ENCODE data around the gene ZNF597.
"Not testable (repeated sequence)": the region's sequence is repeated elsewhere in the genome, so short reads cannot be mapped to it uniquely, and the experiment has no call there.

The ZNF597 gene

DNA sequence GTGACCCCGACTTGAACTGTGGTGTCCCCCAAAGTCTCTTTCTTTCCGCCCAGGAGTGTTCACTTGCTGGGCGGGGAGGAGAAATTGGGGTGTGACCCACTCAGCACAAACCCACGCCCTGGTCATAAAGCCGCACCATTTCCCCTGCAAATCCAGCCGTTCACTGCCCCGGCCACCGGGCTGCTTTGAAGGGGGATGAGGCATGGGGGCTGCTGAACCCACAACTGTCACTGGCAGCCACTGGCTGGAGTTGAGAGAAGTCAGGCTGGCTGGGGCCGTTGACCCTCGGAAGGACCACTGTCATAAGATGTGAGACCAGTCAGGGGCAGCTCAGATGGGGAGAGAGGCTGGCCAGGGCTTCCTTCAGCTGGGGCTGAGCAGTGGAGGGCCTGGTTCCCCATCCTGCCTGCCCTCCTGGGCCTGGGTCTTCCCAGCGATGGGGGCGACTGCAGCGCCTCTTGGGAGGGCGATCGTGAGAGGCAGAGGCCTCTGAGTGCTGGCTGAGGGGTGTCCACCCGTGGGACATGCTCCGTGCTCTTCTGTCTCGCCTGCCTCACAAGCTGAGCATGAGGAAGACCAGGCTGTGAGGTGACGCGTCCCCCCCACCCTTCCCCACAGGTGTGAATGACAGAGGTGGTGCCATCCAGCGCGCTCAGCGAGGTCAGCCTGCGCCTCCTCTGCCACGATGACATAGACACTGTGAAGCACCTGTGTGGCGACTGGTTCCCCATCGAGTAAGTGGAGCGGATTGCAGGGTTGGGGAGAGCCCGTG lies 32.5 kb upstream of the ZNF597 start:
- DNase-seq (ENCODE audit: low spot score), result no peak

DNA sequence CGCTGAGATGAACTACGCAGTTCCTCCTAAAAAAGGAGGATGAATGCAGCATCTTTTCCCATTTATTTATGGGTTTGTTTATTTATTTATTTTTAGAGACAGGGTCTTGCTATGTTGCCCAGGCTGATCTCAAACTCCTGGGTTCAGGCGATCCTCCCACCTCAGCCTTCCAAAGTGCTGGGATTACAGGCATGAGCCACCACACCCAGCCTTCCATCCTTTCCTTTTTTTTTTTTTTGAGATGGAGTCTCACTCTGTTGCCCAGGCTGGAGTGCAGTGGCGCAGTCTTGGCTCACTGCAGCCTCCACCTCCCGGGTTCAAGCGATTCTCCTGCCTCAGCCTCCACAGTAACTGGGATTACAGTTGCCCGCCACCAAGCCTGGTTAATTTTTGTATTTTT lies 31.6 kb upstream of the ZNF597 start:
- not testable (repeated sequence) for DNase-seq (ENCODE audit: low spot score)

DNA sequence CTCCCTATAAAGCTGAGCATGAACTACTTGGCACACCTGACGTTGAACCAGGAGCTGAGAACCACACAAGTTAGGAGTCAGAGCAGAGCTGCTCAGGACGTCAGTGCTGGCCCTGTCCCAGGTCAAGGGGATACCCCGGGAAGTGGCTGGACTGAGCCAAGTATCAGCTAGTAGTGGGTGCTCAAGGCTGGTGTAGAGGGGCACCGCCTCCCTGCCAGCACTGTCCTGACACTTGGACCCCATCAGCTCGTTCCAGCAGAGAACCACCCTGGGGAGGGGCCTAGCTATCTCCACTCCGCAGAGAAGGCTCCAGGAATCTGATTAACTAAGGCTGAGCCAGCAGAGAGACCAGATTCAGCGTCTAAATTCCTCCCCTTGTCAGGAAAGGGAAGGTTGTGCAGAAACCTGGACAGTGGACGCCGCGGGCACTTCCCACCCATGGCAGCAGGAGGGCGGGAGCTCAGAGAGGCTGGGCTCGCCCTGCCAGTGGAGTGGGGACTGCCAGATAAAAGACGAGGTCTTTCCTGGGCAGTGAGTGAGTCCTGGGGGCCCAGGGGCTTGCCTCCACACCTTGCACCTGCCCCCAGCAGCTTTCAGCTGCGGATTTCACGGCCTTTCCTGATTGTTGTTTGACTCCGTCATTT lies 31.0 kb upstream of the ZNF597 start:
- no peak for DNase-seq (ENCODE audit: low spot score)

DNA sequence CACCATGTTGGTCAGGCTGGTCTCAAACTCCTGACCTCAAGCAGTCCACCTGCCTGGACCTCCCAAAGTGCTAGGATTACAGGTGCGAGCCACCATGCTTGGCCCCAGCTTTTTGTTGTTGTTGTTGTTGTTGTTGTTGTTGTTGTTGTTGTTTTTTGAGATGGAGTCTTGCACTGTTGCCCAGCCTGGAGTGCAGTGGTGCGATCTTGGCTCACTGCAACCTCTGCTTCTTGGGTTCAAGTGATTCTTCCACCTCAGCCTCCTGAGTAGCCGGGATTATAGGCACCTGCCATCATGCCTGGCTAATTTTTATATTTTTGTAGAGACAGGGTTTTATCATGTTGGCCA lies 30.3 kb upstream of the ZNF597 start:
- not testable (repeated sequence) for DNase-seq (ENCODE audit: low spot score)

DNA sequence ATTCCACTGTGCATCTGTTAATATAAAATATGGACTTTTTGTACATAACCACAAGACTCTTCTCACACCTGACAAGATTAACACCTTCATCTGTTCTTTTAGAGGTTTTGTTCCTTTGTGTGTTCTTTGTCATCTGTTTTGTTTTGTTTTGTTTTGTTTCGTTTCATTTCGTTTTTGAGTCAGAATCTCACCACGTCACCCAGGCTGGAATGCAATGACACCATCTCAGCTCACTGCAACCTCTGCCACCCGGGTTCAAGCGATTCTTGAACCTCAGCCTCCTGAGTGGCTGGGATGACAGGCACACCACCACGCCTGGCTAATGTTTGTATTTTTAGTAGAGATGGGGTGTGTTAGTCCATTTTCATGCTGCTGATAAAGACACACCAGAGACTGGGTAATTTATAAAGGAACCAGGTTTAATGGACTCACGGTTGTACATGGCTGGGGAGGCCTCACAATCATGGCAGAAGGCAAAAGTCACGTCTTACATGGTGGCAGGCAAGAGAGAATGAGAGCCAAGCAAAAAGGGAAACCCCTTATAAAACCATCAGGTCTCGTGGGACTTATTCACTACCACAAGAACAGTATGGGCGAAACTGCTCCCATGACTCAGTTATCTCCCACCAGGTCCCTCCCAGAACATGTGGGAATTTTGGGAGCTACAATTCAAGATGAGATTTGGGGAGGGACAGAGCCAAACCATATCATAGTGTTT lies 29.7 kb upstream of the ZNF597 start:
- DNase-seq (ENCODE audit: low spot score), result no peak

DNA sequence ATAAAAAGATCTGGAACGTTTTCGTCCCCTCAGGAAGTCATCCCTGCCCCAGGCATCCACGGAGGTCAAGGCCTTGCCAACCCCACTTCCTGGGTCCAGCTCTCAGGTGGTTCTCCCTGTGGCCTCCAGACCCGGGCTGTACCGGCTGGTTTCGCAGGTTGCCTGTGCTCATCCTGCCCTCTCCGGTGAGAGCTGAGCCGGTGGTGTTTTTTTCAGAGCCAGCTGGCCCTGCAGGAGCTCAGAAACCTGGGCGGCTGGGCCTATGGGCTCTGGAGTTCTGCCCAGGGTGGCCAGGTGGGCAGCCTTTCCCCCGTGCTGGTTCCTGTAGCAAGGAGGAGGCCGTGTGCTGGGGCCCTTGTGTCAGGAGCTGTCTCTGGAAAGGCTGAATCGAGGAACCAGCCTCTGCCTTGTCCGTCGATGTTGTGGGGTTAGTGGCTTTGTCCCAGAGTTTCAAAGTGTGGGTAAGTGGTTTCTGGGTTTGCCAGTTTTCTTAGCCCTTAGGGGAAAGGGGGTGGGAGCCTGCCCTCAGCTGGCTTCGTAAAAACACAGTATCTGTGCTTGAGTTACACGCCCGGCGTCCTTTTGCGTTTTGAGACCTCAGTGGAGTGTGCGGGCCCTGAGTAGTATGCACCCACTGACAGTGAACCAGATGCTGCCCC lies 28.3 kb upstream of the ZNF597 start:
- no peak for DNase-seq (ENCODE audit: low spot score)

DNA sequence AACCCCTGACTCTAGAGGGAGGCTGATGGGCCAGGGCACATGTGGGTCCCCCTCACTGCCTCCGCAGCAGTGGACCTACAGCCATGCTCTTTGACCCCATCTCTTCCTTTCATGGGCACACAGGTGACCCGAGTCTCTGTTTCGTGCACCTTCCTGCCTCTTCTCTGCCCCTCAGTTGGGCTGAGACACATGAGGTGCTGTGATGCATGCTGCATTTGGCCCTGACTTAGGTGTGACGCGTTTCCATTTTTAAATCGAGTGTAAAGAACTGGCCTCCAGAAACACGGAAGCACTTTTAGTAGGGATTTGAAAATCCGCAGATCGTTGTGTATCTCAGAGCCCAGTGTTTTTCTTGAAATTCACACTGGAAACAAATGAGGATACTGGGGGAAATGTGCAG lies 27.4 kb upstream of the ZNF597 start:
- DNase-seq (ENCODE audit: low spot score), result no peak

DNA sequence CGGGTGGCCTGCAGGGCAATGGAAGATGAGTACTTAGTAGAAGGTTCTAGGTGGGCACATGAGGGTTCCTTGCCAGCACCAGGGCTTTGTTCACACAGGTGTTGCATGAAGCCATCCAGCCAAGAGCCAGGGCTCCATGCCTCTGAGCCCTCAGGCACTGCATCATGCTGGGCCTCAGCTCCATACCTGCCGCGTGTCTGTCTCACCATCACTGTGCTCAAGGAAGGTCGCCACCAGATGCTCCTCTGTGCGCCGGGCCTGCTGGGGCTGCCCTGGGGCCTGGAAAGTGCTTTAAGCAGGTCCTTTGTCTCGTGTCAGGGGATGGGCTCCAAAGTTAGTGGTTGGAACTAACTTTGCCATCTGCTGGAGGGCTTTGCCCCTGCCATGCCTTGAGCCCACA lies 26.4 kb upstream of the ZNF597 start:
- DNase-seq (ENCODE audit: low spot score), result no peak

DNA sequence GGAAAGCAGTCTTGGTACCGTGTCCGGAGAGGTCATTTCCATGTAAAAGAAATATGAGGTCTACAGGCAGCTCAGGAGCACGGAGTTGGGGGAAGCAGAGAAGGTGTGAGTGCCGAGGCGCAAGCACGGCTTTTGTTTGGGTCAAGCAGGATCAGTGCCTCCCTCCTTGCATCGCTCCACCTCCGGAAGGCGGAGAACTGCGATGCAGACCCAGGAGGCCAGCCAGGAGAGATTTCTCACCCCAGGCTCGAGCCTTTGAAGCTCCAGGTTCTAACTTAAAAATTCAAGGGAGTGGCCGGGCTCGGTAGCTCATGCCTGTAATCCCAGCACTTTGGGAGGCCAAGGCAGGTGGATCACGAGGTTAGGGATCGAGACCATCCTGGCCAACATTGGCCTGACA lies 25.2 kb upstream of the ZNF597 start:
- no peak for DNase-seq (ENCODE audit: low spot score)

DNA sequence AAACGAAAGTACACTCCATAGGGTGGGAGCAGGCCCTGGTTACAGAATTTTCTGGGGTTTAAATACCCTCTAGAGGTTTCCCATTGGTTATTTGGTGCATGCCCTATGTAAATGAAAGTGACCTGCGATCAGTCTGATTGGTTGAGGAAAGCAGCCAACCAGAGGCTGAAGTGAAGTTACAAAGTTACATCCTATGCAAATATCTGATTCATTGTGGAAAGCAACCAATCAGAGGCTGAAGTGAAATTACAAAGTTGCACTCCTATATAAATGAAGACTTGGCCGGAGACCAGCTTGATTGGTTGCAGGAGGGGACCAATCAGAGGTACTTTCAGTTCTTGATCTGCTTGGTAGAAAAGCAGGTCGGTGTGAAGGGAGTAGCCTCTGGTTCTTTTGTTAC lies 24.6 kb upstream of the ZNF597 start:
- DNase-seq (ENCODE audit: low spot score), result no peak

DNA sequence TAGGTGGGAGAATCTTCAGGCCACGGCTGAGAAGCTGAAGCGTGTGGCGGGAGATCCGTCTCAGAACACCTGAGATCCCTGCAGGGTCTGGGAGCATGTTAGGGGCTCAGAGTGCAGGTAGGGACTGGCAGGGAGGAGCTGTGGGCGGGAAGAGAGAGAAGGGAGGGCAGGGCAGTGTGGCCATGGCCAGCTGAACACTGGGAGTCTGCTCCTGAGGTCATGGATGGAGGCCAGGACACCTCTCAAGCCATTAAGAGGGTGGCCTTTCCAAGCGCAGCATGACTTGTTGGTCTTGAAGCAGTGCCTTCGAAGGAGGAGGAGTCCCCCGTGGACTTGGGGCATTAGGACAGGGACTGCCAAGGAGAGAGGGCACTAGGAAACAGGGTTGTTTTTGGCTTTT lies 23.9 kb upstream of the ZNF597 start:
- DNase-seq (ENCODE audit: low spot score), result no peak

DNA sequence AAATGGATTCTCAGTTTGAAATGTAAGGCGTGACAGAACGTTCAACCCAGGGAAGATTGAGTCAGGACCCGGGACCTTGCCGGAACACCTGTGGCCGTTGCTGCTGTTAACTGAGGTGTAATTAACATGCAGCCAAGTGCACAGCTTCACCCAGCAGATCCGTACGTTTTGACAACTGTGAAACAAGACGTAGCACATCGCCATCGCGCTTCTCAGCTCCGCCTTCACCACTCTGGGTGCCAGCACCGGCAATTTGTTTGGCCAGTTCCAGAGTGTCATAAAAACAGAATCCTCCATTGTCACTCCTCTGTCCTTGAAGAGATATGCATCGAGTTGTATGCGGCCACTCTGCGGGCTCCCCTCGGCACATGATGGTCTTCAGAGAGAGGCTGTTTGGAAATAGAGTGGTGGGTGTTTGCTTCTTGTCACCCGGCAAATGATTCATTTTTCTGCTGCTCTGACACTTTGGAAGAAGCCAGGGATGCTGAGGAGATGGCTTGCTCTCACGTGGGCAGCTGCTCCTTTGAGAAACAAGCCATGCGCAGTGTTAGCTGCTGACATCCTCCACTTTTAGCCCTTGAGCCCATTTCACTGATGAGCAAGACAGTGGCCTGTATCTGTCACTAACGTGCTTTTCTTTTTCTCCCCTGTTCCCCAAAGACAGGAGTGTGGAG lies 22.7 kb upstream of the ZNF597 start:
- no peak for DNase-seq (ENCODE audit: low spot score)

DNA sequence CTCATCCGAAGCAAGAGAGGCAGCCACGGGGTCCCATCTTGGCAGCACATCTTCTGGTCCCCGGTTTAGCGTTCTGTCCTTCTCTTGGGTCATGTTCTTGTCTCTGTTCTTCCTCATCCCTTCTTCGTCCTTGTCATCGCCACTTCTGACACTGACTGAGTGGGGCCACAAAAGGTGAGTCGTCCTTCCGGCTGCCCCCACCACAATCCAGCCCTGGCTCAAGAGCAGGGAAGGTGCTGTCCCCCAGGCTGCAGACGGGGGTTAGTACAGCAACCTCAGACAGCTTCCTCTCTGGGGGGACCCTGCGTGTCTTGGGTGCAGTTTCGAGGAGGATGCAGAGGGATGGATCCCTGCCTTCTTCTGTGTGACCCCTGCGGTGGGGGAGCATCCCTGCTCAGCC lies 22.0 kb upstream of the ZNF597 start:
- DNase-seq (ENCODE audit: low spot score), result no peak

DNA sequence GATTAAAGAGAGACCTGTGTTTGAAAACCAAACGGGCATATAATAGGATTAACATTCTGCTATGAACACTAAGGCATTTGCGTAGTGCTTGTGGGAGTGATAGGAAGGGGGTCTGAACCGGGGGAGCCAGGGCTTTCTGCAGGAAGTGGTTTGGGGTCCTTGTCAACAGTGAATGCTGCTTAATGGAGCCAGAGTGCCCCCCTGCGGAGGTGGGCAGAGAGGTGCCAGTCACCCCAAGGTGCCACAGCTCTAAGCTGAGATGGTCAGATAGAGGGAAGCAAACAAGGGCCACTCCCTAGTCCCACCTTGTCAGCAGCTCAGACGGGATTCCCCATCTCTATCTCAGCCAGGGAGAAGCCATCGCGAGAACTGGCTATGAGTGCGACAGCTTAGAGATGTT lies 17.8 kb upstream of the ZNF597 start:
- no peak for DNase-seq (ENCODE audit: low spot score)

DNA sequence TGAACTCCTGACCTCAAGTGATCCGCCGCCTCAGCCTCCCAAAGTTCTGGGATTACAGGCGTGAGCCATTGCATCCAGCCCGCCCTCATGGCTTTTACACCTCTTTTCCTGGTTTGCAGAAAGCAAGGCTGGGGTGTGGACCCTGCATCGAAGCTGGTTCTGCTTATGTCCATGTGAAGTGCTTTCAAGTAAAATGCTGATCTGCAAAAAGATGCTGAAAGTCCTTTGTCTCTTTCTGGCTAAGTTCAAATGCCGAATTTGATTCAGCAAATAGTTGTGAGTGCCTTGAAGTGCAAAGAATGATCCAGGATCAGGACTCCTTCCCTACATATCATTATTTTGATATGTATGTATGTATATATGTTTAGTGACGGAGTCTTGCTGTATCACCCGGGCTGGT lies 17.3 kb upstream of the ZNF597 start:
- DNase-seq (ENCODE audit: low spot score), result no peak

DNA sequence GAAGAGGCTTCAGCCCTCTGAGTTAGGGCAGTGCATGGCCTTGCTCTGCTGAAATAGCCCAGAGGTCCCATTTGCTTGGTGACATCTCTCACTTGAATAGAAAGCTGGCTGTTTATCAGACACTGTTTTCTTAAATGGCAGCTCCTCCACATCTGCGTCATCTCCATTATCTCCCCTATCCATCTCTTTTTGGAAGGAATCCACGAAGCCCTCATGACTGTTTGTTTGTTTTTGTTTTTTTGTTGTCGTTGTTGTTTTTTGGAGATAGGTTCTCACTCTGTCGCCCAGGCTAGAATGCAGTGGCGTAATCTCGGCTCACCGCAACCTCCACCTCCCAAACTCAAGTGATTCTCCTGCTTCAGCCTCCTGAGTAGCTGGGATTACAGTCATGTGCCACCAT lies 16.8 kb upstream of the ZNF597 start:
- no peak for DNase-seq (ENCODE audit: low spot score)

DNA sequence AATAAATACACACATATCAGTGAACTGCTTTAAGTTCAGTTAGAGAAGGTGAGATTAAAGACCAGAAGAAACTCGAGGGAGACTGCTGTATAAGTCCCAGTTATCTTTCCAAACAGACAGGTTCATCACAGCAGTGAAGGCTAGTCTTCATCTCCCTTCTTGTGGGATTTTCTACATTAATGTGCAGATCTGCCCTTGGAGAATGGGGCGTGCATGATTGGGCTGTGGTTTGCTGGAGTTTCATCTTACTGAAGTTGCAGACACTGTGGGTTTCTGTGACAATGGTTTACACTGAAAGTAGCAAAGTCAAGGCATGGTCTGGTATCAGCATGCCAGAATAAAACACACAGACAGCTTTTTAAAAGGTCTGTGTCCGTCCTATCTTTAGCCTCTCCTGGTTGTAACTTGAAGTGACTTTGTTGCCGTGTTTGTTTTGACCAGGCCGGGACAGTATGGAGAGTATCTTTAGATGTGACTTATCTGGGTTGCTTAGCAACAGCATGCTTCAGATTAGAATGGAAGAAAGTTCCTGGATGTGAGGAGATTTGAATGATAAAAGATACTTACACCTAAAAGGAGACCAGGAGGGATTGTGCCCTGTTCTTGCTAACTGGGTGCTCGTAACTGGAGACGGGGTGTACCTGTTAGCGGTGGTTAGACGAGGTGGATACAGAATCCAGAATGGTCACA lies 16.2 kb upstream of the ZNF597 start:
- DNase-seq (ENCODE audit: low spot score), result no peak

DNA sequence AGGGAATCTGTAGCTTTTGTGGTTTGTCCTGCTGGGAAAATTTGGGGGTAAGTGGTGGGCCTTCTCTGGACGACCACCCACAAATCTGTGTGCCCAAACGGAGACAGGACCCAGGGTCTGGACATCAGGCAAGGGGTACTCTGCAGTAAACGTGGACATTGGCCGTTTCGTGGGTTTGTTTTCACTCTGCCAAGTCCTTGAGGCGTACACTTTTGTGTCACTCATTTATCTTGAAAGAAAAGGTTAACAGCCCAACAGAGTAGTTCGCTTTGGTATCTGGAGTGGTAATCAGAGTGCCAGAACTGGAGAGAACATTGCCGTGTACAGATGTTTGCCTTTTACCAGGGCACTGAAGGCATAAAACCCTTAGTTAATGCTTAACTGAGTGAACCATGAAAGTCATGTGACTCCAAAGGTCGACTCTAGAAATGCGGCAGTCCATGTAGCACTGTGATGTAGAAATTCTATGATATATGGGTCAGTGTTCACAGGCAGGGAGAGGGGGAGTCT lies 15.6 kb upstream of the ZNF597 start:
- DNase-seq (ENCODE audit: low spot score), result no peak

DNA sequence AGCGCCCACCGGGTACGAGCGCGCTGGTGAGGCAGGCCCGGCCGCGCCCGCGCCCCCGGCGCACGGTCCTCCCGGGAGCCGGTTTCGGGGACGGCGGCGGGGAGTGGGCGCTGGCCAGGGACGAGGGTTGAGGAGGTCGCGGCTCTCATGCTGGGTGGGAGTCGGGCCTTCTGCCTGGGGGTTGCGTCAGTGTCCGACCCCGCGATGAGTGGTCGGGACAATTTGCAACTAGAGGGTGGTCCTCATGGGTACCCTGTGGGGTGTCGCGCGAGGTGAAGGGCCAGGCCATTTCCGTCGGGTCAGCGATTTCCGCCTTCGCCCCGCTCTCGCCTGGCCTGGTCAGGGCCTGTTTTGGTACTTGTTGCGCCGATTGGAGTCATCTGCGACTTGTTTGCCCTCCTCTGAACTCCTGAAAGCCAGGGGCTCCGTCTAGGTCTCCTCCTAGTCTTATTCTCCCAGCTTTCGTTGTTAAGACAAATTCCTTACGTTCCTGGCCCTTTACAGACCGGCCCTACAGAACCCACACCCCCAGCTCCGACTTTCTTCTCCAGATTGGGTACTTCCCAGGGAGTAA lies 15.1 kb upstream of the ZNF597 start:
- DNase-seq (ENCODE audit: low spot score), result peak; percentile 65

DNA sequence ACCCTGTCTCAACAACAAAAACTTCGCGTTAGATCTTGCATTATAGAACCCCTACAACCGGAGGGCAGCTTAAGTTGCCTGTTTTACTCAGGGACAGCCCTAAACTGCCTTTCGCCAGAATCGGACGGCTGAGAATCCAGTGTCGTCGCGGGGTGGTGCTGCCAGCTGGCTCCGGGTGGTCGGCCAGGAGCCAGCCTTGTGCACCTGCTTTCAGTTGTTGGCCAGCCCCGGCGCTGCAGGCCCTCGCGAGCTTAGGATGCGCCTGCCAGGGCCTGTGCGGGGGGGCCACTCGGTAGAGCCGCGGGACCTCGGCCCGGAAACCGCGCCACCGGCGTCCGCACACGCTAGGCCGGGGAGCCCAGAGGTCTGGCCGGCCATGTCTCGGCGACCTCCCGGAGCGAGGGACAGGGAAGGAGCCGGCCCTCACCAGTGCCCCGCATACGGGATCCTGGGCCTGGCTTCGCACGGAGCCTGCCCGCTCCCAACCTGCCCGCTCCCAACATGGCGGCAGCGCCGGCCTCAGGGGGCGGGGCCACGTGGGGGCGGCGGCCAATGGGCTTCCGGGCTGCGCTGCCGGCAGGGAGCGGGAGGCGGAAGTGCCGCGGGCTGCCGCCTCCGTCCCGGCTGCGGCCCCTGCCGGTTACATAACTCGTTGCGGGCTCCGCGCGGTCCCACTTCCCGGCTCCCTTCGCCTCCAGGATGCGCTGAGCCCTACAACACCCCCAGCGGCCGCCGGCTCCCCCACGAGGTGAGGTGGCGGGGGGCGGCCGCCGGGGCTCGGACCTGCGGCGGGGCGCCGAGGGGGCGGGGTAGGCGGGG lies 14.3 kb upstream of the ZNF597 start:
- peak; percentile 100 for DNase-seq (ENCODE audit: low spot score)

Measured in AG20443 (cell line).